Stimulated activated CD8-positive, alpha-beta memory T cell treated with anti-CD3 and anti-CD28 coated beads, Interleukin-4, amount 100 ng/mL, for 4 hours (primary cell): ENCODE measurements around the gene ZNF385C.
A peak's percentile ranks its signal among the peaks of the same experiment; 100 is the strongest.

Experiments
- DNase-seq, 2 donors: peaks; one replicate each; pipeline ENCODE4 v3.0.0-alpha.2; 2020; ENCODE audit warnings: low read depth in 2 of 2, low spot score in 1 of 2

ZNF385C gene

GRCh38 chr17:42051645-42052044 lies 46.6 kb downstream of the ZNF385C start:
- DNase-seq = no peak

- no peak for DNase-seq
Measured at GRCh38 chr17:42051013-42051400, 47.3 kb downstream of the ZNF385C start.

- peak in 1 of 2 donors; percentile 13 for DNase-seq
Measured at GRCh38 chr17:42050393-42051012, 47.8 kb downstream of the ZNF385C start, which contains the start of gene C17orf113. Gene C17orf113, minus strand, starts transcription at chr17:42050601. Its CDS starts 7,225 bp downstream, at chr17:42043376.

- no peak for DNase-seq
Measured at GRCh38 chr17:42049834-42050392, 48.4 kb downstream of the ZNF385C start.

GRCh38 chr17:42047343-42047742 lies 50.9 kb downstream of the ZNF385C start:
- no peak for DNase-seq

GRCh38 chr17:42045719-42046118 lies 52.6 kb downstream of the ZNF385C start:
- no peak for DNase-seq

- no peak for DNase-seq
Measured at GRCh38 chr17:42042598-42043319, 55.5 kb downstream of the ZNF385C start.

GRCh38 chr17:42041619-42042018 lies 56.7 kb downstream of the ZNF385C start:
- no peak for DNase-seq

GRCh38 chr17:42040818-42041217 lies 57.5 kb downstream of the ZNF385C start:
- no peak for DNase-seq

- DNase-seq = no peak
Measured at GRCh38 chr17:42039794-42040763, 58.2 kb downstream of the ZNF385C start.

- DNase-seq = no peak
Measured at GRCh38 chr17:42038221-42038973, 59.9 kb downstream of the ZNF385C start.

- DNase-seq = no peak
Measured at GRCh38 chr17:42034059-42034458, 64.2 kb downstream of the ZNF385C start.

GRCh38 chr17:42031584-42031983 lies 66.7 kb downstream of the ZNF385C start:
- DNase-seq = no peak

- no peak for DNase-seq
Measured at GRCh38 chr17:42028791-42029127, 69.5 kb downstream of the ZNF385C start.

- no peak for DNase-seq
Measured at GRCh38 chr17:42027961-42028790, 70.1 kb downstream of the ZNF385C start.

- no peak for DNase-seq
Measured at GRCh38 chr17:42027590-42027889, 70.7 kb downstream of the ZNF385C start.

GRCh38 chr17:42026857-42027589 lies 71.2 kb downstream of the ZNF385C start:
- no peak for DNase-seq

GRCh38 chr17:42025936-42026335 lies 72.3 kb downstream of the ZNF385C start:
- DNase-seq = no peak

- no peak for DNase-seq
Measured at GRCh38 chr17:42025191-42025579, 73.1 kb downstream of the ZNF385C start.
